ENCODE measurements around the gene SORCS2.

DNA sequence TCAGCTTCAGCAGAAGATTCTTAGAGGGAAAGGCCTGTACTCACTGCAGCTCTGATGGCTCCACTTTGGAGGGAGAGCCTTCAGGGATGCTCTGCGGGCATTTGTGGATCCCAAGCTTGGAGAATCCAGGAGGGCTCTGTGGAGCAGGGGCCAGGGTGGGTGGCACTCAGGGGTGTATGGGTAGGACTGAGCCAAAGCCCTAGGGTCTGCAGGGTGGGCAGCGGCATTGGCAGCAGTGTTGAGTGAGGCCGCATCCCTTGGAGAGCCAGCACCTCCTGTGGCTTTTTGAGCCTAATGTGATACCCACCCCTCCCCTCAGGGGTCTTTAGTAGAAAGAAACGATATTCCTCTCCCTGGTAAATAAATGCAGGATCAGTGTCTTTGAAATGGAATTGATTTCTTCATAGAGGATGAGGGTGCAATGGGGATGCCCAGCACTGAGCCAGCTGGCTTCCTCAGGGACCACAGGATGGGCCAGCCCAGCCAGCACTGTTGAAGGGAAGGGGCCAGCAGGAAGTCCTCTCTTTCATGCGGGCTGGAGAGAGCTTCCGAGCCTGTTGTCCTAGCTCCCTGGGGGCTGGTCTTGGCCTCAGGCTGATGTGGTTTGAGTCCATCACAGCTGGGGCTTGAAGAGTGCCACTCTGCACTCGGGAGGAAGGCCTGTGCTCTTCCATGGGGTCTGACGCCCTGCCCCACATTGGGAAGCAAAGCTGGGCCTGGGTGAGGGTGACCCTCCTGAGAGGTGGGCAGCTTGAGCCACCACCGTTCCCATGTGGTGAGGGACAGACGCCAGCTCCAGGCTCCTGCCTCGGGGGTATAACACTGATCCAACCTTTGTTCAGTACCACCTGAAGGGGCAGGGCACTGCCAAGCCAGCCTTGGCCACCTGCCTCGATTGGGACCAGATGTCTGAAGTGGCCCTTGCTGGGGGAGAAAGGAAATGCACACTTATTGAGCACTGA is 192.9 kb downstream of the SORCS2 start:
- TF ChIP-seq GABPA (IDR thresholded peaks at IDR 0.05; ENCODE audit: low read depth, low read length) = no peak
- TF ChIP-seq GABPA (CRISPR knock-in tag; IDR thresholded peaks at IDR 0.05; ENCODE audit: low read depth) = no peak
- TF ChIP-seq, protein P1, sequence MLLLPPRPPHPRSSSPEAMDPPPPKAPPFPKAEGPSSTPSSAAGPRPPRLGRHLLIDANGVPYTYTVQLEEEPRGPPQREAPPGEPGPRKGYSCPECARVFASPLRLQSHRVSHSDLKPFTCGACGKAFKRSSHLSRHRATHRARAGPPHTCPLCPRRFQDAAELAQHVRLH (CRISPR knock-in tag; IDR thresholded peaks at IDR 0.05; ENCODE audit: borderline replicate concordance, low read depth) = no peak
- TF ChIP-seq CEBPB (IDR thresholded peaks at IDR 0.05; ENCODE audit: borderline replicate concordance, low read depth, low read length) = no peak
- TF ChIP-seq THYN1 (CRISPR knock-in tag; IDR thresholded peaks at IDR 0.05; ENCODE audit: borderline replicate concordance, low read depth) = no peak
- no peak for TF ChIP-seq XRCC5 (optimal IDR thresholded peaks at IDR 0.05; ENCODE audit: low read length)
- no peak for TF ChIP-seq TBL1XR1 (IDR thresholded peaks at IDR 0.05; ENCODE audit: borderline replicate concordance, low read length, partially characterized antibody)
- no peak for TF ChIP-seq ATF7-NPFF (CRISPR knock-in tag; IDR thresholded peaks at IDR 0.05; ENCODE audit: low read depth)
- no peak for TF ChIP-seq DPF2 (CRISPR knock-in tag; IDR thresholded peaks at IDR 0.05; ENCODE audit: borderline replicate concordance, low read depth)
- TF ChIP-seq ZNF12 (CRISPR knock-in tag; IDR thresholded peaks at IDR 0.05) = no peak
- TF ChIP-seq ZNF660 (CRISPR knock-in tag; IDR thresholded peaks at IDR 0.05; ENCODE audit: borderline replicate concordance, low read depth) = no peak
